ENCODE data around the gene SPZ1. TPM values are rescaled to one million over a fixed set of nuclear protein-coding genes. Genes with fewer than 3 reads are reported as not detected.
"Not testable (repeated sequence)": the region's sequence is repeated elsewhere in the genome, so short reads cannot be mapped to it uniquely, and the experiment has no call there.

The SPZ1 gene
- total RNA-seq, 1 experiment from 2014 or later: not detected

- no peaks in the 10 kb centered on the region for H4K20me1 ChIP-seq (ENCODE audit: insufficient read depth)
- intact Hi-C loops (cut with micrococcal nuclease; ENCODE audit: unreplicated experiment): loop anchor here (5.0 kb wide), 1 partner anchor 324 kb away; no protein-coding TSS in a partner anchor
- CTCF ChIA-PET: no interaction called here
- H3K9me2 ChIP-seq (ENCODE audit: insufficient read depth): no peaks in the 10 kb centered on the region
- H3K27ac ChIP-seq: no peak overlapping the region
- POLR2A ChIA-PET (ENCODE audit: unreplicated experiment): interaction anchor here (0.6 kb wide), 1 partner anchor 21 kb away, joined by 12 read pairs; no protein-coding TSS in a partner anchor
- H2AFZ ChIP-seq: no peak overlapping the region
- no peaks in the 10 kb centered on the region for H3K79me2 ChIP-seq (ENCODE audit: low read depth)
- TF ChIP-seq EZH2 (IDR thresholded peaks at IDR 0.05; ENCODE audit: low read depth): no peak
- TF ChIP-seq CTCF (conservative IDR thresholded peaks at IDR 0.05): no peak
- no peaks in the 10 kb centered on the region for H3K4me1 ChIP-seq (replicated peaks; ENCODE audit: insufficient read depth)
- BruUV-seq (replicated peaks): no TSS peak
- no peaks in the 10 kb centered on the region for H3K36me3 ChIP-seq (ENCODE audit: low read depth)
- no peaks in the 10 kb centered on the region for H3K9me3 ChIP-seq (ENCODE audit: insufficient read depth, low read depth)
- DNase-seq: no peak
- no peak overlapping the region for H3K4me3 ChIP-seq
- H3K4me2 ChIP-seq: no peak overlapping the region
- no peaks in the 10 kb centered on the region for H3F3A ChIP-seq (ENCODE audit: insufficient read depth, low read depth)
- no peaks in the 10 kb centered on the region for H3K27me3 ChIP-seq (ENCODE audit: insufficient read depth, low read depth)
These were observed 28.4 kb downstream of the SPZ1 start for GRCh38 chr5:80348171-80348570.

GRCh38 chr5:80351019-80351418, 31.2 kb downstream of the SPZ1 start:
- intact Hi-C loops (cut with micrococcal nuclease; ENCODE audit: unreplicated experiment); BruUV-seq (replicated peaks); CTCF ChIA-PET; H3K79me2 ChIP-seq (ENCODE audit: low read depth); H3K27ac ChIP-seq; H3K36me3 ChIP-seq (ENCODE audit: low read depth); H3K9me2 ChIP-seq (ENCODE audit: insufficient read depth); DNase-seq; POLR2A ChIA-PET (ENCODE audit: unreplicated experiment); H3K9me3 ChIP-seq (ENCODE audit: insufficient read depth, low read depth); H3K4me1 ChIP-seq (replicated peaks; ENCODE audit: insufficient read depth); H3F3A ChIP-seq (ENCODE audit: insufficient read depth, low read depth); H3K27me3 ChIP-seq (ENCODE audit: insufficient read depth, low read depth); H4K20me1 ChIP-seq (ENCODE audit: insufficient read depth); H3K4me3 ChIP-seq; H2AFZ ChIP-seq; H3K4me2 ChIP-seq: not testable (repeated sequence)

- no peak for TF ChIP-seq CTCF (conservative IDR thresholded peaks at IDR 0.05)
- no peak for TF ChIP-seq EZH2 (IDR thresholded peaks at IDR 0.05; ENCODE audit: low read depth)
- Histone ChIP-seq H3K79me2 (ENCODE audit: low read depth) (no peaks in the 10 kb centered on the region), H3K27me3 (ENCODE audit: insufficient read depth, low read depth) (no peaks in the 10 kb centered on the region), H3K4me1 (replicated peaks; ENCODE audit: insufficient read depth) (no peaks in the 10 kb centered on the region), H3K4me3 (no peak overlapping the region), H3K9me2 (ENCODE audit: insufficient read depth) (no peaks in the 10 kb centered on the region), H3K4me2 (no peak overlapping the region), H3F3A (ENCODE audit: insufficient read depth, low read depth) (no peaks in the 10 kb centered on the region), H2AFZ (no peak overlapping the region), H4K20me1 (ENCODE audit: insufficient read depth) (no peaks in the 10 kb centered on the region), H3K36me3 (ENCODE audit: low read depth) (no peaks in the 10 kb centered on the region), H3K27ac (no peak overlapping the region), H3K9me3 (ENCODE audit: insufficient read depth, low read depth) (no peaks in the 10 kb centered on the region)
- ChIA-PET POLR2A (ENCODE audit: unreplicated experiment) (no interaction called here), CTCF (no interaction called here)
- intact Hi-C loops (cut with micrococcal nuclease; ENCODE audit: unreplicated experiment): no loop called here
- BruUV-seq (replicated peaks): no TSS peak
- no peak for DNase-seq
These were observed 35.9 kb downstream of the SPZ1 start for GRCh38 chr5:80355686-80356085.

- intact Hi-C loops (cut with micrococcal nuclease; ENCODE audit: unreplicated experiment): no loop called here
- Histone ChIP-seq H3K36me3 (ENCODE audit: low read depth) (no peaks in the 10 kb centered on the region), H3K4me2 (no peak overlapping the region), H3K4me3 (no peak overlapping the region), H3K4me1 (replicated peaks; ENCODE audit: insufficient read depth) (no peaks in the 10 kb centered on the region), H3K9me3 (ENCODE audit: insufficient read depth, low read depth) (no peaks in the 10 kb centered on the region), H4K20me1 (ENCODE audit: insufficient read depth) (no peaks in the 10 kb centered on the region), H3F3A (ENCODE audit: insufficient read depth, low read depth) (no peaks in the 10 kb centered on the region), H3K9me2 (ENCODE audit: insufficient read depth) (no peaks in the 10 kb centered on the region), H3K27me3 (ENCODE audit: insufficient read depth, low read depth) (no peaks in the 10 kb centered on the region), H2AFZ (no peak overlapping the region), H3K27ac (no peak overlapping the region), H3K79me2 (ENCODE audit: low read depth) (no peaks in the 10 kb centered on the region)
- POLR2A ChIA-PET (ENCODE audit: unreplicated experiment): interaction anchor here (0.6 kb wide), 1 partner anchor 1337 kb away, joined by 5 read pairs; no protein-coding TSS in a partner anchor
- CTCF ChIA-PET: interaction anchor here (0.5 to 0.6 kb wide), 2 partner anchors 22 to 448 kb away, joined by 3 read pairs; no protein-coding TSS in a partner anchor
- no peak for DNase-seq
- no TSS peak for BruUV-seq (replicated peaks)
- TF ChIP-seq CTCF (conservative IDR thresholded peaks at IDR 0.05) (no peak), EZH2 (IDR thresholded peaks at IDR 0.05; ENCODE audit: low read depth) (no peak)
These were observed 37.9 kb downstream of the SPZ1 start for GRCh38 chr5:80357671-80358070.
